Tibial artery (tissue), 4 donors: ENCODE data around the gene AMACR.
A peak's percentile ranks its signal among the peaks of the same experiment; 100 is the strongest.

Experiments used
- DNase-seq, 2 donors: peaks; one replicate each; pipeline ENCODE4 v3.0.0-alpha.2; 2019
- H3K27ac ChIP-seq, 2 donors: fragments of 200-600 bp; sonication (generic) in 1 of 2; 1 replicate in 1 of 2; 2 replicates in 1 of 2; pipeline ENCODE4 v1.5.1; 2018 to 2019; ENCODE audit warnings: mild to moderate bottlenecking in 1 of 2
- H3K27me3 ChIP-seq, 2 donors: fragments of 200-600 bp; sonication (generic) in 1 of 2; one replicate each; pipeline versions ENCODE4 v1.5.1 to v1.6.0; 2016 to 2019
- H3K36me3 ChIP-seq, 3 donors: fragments of 200-600 bp; sonication (generic) in 2 of 3; one replicate each; pipeline ENCODE4 v1.5.1; 2016 to 2019; ENCODE audit warnings: mild to moderate bottlenecking in 2 of 3
- H3K4me1 ChIP-seq, 4 donors: fragments of 200-600 bp; sonication (generic) in 2 of 4; 1 replicate in 3 of 4; 2 replicates in 1 of 4; pipeline ENCODE4 v1.5.1; 2016 to 2019
- H3K4me3 ChIP-seq, 2 donors: fragments of 200-600 bp; sonication (generic) in 1 of 2; 1 replicate in 1 of 2; 2 replicates in 1 of 2; pipeline ENCODE4 v1.5.1; 2018 to 2019; ENCODE audit warnings: mild to moderate bottlenecking in 2 of 2
- H3K9me3 ChIP-seq, 3 donors: fragments of 200-600 bp; sonication (generic) in 1 of 3; one replicate each; pipeline ENCODE4 v1.5.1; 2016 to 2019
- CTCF ChIP-seq, 2 experiments: fragments of 200-600 bp in 1 of 2; fragments of 450-650 bp in 1 of 2; IDR thresholded peaks; one replicate each; pipeline ENCODE4 v1.5.1; 2017 to 2019; ENCODE audit warnings: antibody characterized with exemption in 2 of 2, mild to moderate bottlenecking in 1 of 2, moderate library complexity in 1 of 2
- intact Hi-C: fragments of 100-400 bp; cut with DNase I; formaldehyde crosslinking; loops from one replicate; pipeline ENCODE4 v1.15.0; 2023; ENCODE audit warnings: low total_unique reads

The AMACR gene

GRCh38 chr5:34007201-34007620 lies 639 bp downstream of the AMACR start:
- Histone ChIP-seq H3K4me1 (peaks cover 0 to 19% (median 7%) of the 10 kb centered on the region in 4 donors), H3K27ac (peak overlapping the region; percentile 89 to 90), H3K27me3 (no peaks in the 10 kb centered on the region), H3K4me3 (peak overlapping the region; percentile 70 to 91), H3K9me3 (no peaks in the 10 kb centered on the region), H3K36me3 (peaks cover 0 to 9% (median 5%) of the 10 kb centered on the region in 3 donors)
- peak in 1 of 2 donors; percentile 26 for DNase-seq
- TF ChIP-seq CTCF (IDR thresholded peaks at IDR 0.05): no peak
- intact Hi-C loops: no loop called here

DNA sequence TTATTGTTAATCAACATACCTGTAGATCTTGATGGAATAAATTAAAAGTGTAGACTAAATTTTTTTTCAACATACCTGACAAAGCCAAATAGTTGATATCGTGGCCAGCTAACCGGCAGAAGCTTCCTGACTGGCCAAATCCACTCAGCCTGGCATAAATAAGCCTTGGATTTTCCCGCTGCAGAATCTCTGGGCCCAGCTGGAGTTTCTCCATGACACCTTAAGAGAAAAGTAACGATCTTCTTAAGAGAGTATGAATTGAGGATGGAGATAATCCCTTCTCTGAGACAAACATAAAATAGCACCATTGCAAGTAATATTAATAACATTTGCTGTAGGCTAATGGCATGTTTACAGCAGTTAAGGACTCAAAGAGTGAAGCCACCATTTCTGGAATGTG lies 2.2 kb downstream of the AMACR start:
- no peak for TF ChIP-seq CTCF (IDR thresholded peaks at IDR 0.05)
- H3K27ac ChIP-seq: no peak overlapping the region
- H3K4me1 ChIP-seq: peaks cover 0 to 19% (median 7%) of the 10 kb centered on the region in 4 donors
- DNase-seq: no peak
- H3K36me3 ChIP-seq: peaks cover 0 to 9% (median 5%) of the 10 kb centered on the region in 3 donors
- H3K4me3 ChIP-seq: no peak overlapping the region
- intact Hi-C loops: no loop called here
- no peaks in the 10 kb centered on the region for H3K27me3 ChIP-seq
- no peaks in the 10 kb centered on the region for H3K9me3 ChIP-seq

DNA sequence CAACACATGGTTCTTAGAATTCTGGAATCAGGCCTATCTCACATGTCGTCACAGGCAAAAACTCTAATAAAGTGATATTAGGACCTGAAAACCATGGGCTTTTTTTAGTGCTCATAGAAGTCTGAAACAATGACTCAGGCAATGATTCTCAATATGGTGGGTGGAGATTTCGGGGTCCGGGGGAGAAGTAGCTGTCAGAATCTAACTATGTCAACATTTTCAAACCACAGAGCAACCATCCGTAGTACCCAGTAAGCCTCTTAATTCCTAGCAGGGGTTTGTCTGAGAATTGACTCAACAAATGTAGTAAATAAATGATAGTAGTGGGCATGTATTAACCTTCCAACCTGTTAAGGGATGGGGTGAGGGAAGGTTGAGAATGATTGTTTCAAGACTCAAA lies 2.6 kb downstream of the AMACR start:
- DNase-seq: no peak
- no peaks in the 10 kb centered on the region for H3K27me3 ChIP-seq
- no peak for TF ChIP-seq CTCF (IDR thresholded peaks at IDR 0.05)
- intact Hi-C loops: no loop called here
- H3K36me3 ChIP-seq: peaks cover 0 to 9% (median 5%) of the 10 kb centered on the region in 3 donors
- H3K4me3 ChIP-seq: no peak overlapping the region
- H3K27ac ChIP-seq: no peak overlapping the region
- no peaks in the 10 kb centered on the region for H3K9me3 ChIP-seq
- H3K4me1 ChIP-seq: peaks cover 0 to 19% (median 7%) of the 10 kb centered on the region in 4 donors

- Histone ChIP-seq H3K4me1 (peaks cover 0 to 17% (median 7%) of the 10 kb centered on the region in 4 donors), H3K4me3 (no peak overlapping the region), H3K27me3 (no peaks in the 10 kb centered on the region), H3K9me3 (no peaks in the 10 kb centered on the region), H3K27ac (no peak overlapping the region), H3K36me3 (peaks cover 0 to 9% (median 5%) of the 10 kb centered on the region in 3 donors)
- no peak for TF ChIP-seq CTCF (IDR thresholded peaks at IDR 0.05)
- intact Hi-C loops: no loop called here
- no peak for DNase-seq
Measured at GRCh38 chr5:34003941-34004340, 3.9 kb downstream of the AMACR start.

- no peak for DNase-seq
- peaks cover 0 to 20% (median 5%) of the 10 kb centered on the region in 3 donors for H3K36me3 ChIP-seq
- H3K27me3 ChIP-seq: no peaks in the 10 kb centered on the region
- intact Hi-C loops: no loop called here
- no peak overlapping the region for H3K27ac ChIP-seq
- no peak overlapping the region for H3K4me3 ChIP-seq
- peaks cover 0 to 12% (median 7%) of the 10 kb centered on the region in 4 donors for H3K4me1 ChIP-seq
- TF ChIP-seq CTCF (IDR thresholded peaks at IDR 0.05): no peak
- H3K9me3 ChIP-seq: no peaks in the 10 kb centered on the region
Measured at GRCh38 chr5:34002629-34003328, 5.1 kb downstream of the AMACR start.
